Measurements from ENCODE around the gene PDZK1IP1.

PDZK1IP1 gene

DNA sequence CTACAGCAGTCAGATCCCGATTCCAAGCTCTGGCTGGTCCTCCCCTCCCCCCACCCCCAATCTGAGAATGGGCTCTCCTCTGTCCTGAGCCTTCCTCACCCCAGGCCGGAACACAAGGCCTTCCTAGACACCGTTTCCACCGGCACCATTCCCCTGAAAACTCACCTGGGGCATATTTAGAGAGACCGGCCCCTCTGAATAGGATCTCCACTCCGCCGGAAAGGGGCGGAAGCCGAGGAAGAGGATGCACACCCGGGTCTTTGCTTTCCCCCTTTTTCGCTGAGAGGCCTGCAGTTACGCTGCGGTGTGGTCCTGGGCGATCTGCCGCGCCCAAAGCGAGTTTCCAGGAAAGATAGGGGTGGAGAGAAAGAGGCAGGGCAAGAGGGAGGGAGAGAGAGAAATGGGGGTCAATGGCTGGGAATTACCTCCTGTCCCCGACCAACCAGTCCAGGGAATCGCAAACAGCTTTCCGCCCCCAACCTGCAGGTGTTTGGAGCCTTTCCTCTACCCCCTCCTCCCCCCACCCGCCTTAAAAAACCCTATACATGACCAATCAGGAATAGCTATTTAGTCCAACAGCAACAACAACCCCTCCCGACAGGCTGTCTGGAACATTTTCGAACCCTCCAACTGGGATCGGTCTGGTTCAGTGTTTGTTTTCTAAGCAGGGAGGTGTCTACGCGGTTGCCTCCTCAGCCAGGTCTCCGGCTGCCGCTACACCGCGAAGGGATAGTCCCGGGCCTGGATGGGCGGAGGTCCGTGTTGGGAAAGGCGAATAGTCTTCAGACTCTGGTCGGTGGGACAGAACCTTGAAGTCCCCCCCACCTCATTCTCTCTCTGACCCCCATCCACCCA, 39.4 kb upstream of the PDZK1IP1 start:
- Histone ChIP-seq H3K4me3 (replicated peaks; ENCODE audit: low read depth, low read length) (no peak overlapping the region), H3K27me3 (replicated peaks; ENCODE audit: control insufficient read depth, insufficient read depth, low read length) (peaks cover 8% of the 10 kb centered on the region), H3K36me3 (ENCODE audit: control insufficient read depth, insufficient read depth, low read length) (no peaks in the 10 kb centered on the region)
- DNase-seq (ENCODE audit: extremely low read depth, insufficient read length), result no peak
- TF ChIP-seq, protein P1, sequence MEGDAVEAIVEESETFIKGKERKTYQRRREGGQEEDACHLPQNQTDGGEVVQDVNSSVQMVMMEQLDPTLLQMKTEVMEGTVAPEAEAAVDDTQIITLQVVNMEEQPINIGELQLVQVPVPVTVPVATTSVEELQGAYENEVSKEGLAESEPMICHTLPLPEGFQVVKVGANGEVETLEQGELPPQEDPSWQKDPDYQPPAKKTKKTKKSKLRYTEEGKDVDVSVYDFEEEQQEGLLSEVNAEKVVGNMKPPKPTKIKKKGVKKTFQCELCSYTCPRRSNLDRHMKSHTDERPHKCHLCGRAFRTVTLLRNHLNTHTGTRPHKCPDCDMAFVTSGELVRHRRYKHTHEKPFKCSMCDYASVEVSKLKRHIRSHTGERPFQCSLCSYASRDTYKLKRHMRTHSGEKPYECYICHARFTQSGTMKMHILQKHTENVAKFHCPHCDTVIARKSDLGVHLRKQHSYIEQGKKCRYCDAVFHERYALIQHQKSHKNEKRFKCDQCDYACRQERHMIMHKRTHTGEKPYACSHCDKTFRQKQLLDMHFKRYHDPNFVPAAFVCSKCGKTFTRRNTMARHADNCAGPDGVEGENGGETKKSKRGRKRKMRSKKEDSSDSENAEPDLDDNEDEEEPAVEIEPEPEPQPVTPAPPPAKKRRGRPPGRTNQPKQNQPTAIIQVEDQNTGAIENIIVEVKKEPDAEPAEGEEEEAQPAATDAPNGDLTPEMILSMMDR (IDR thresholded peaks at IDR 0.05; ENCODE audit: insufficient read depth, low read length, poor library complexity, severe bottlenecking), result no peak

DNA sequence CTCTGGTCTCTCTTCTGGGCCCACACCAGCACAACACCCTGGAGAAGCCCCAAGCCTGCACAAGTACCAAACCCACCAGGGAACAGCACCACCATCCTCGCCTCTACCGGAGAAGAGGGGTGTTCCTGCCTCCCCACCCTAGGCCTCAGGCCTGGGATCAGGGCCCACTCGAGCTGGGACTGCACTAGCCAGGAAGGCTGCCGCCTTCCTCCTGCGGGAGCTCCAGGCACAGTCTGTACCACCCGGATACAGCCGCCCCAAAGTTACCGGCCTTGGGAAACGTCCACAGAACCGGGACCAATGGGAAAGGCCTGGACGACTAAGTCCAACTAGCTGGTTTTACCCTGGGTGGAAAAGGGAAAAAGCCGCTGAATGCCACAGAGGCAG, 38.8 kb upstream of the PDZK1IP1 start:
- H3K4me3 ChIP-seq (replicated peaks; ENCODE audit: low read depth, low read length), result no peak overlapping the region
- TF ChIP-seq, protein P1 (IDR thresholded peaks at IDR 0.05; ENCODE audit: insufficient read depth, low read length, poor library complexity, severe bottlenecking), result no peak
- H3K27me3 ChIP-seq (replicated peaks; ENCODE audit: control insufficient read depth, insufficient read depth, low read length), result peaks cover 8% of the 10 kb centered on the region
- H3K36me3 ChIP-seq (ENCODE audit: control insufficient read depth, insufficient read depth, low read length), result no peaks in the 10 kb centered on the region
- no peak for DNase-seq (ENCODE audit: extremely low read depth, insufficient read length)

DNA sequence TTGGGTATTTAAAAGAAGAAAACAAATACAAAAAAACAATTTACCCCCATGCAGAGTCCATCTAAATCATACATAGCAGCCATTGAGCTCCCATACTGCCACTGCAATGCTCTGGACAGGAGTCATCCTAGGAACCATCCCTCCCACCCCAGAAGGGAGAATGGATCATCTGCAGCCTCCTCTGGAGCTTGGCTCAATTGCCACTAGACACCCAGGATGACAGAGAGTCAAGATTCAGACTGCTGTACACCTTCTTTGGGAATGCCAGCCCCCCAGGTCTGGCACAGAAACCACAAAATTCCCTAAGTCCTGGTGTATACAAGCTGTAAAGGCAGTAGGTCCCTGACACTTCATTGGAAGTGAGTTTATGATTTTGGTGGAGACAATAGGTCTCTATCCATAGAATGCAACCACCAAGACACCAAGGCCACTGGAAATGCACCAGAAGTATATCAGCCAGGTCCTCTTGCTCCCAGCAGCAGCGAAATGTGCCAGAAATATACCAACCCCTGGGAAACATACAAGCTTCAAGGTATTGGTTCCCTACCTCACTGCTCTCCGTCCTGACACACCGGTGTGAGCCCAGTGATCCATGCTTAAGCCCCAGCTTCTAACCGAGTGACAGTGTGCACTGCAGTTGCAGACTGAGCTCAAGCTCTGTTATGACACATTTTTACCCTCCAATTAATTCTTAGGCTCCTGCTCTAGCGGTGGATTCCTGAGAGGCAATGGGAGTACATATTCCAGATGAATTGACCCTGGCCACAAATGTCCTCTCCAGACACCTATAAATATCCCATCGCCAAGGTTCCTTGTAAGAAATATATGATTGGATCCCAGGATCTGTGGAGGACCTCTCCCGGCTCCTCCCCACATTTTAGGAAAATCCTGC, 37.8 kb upstream of the PDZK1IP1 start:
- no peak for DNase-seq (ENCODE audit: extremely low read depth, insufficient read length)
- TF ChIP-seq, protein P1 (IDR thresholded peaks at IDR 0.05; ENCODE audit: insufficient read depth, low read length, poor library complexity, severe bottlenecking), result no peak
- H3K27me3 ChIP-seq (replicated peaks; ENCODE audit: control insufficient read depth, insufficient read depth, low read length), result peaks cover 8% of the 10 kb centered on the region
- no peak overlapping the region for H3K4me3 ChIP-seq (replicated peaks; ENCODE audit: low read depth, low read length)
- no peaks in the 10 kb centered on the region for H3K36me3 ChIP-seq (ENCODE audit: control insufficient read depth, insufficient read depth, low read length)

DNA sequence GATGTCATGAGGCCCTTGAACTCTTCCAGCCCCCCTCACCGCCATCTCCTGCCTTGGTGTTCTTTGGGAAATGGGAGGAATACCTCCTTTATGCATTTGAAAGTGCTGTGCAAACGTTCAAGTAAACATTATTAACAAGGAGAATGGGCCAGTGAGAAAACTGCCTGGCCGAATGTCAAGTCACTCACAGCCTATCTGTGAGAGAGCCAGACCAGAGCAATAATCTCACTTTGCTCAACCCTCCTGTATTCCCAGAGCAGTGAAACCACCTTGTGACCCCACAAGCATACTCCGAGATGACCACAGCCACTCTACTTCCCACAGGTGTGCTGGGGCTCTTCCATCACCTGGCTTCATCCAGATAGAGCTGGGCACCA, 37.0 kb upstream of the PDZK1IP1 start:
- Histone ChIP-seq H3K36me3 (ENCODE audit: control insufficient read depth, insufficient read depth, low read length) (no peaks in the 10 kb centered on the region), H3K4me3 (replicated peaks; ENCODE audit: low read depth, low read length) (no peak overlapping the region), H3K27me3 (replicated peaks; ENCODE audit: control insufficient read depth, insufficient read depth, low read length) (peaks cover 8% of the 10 kb centered on the region)
- no peak for DNase-seq (ENCODE audit: extremely low read depth, insufficient read length)
- TF ChIP-seq, protein P1 (IDR thresholded peaks at IDR 0.05; ENCODE audit: insufficient read depth, low read length, poor library complexity, severe bottlenecking), result no peak

DNA sequence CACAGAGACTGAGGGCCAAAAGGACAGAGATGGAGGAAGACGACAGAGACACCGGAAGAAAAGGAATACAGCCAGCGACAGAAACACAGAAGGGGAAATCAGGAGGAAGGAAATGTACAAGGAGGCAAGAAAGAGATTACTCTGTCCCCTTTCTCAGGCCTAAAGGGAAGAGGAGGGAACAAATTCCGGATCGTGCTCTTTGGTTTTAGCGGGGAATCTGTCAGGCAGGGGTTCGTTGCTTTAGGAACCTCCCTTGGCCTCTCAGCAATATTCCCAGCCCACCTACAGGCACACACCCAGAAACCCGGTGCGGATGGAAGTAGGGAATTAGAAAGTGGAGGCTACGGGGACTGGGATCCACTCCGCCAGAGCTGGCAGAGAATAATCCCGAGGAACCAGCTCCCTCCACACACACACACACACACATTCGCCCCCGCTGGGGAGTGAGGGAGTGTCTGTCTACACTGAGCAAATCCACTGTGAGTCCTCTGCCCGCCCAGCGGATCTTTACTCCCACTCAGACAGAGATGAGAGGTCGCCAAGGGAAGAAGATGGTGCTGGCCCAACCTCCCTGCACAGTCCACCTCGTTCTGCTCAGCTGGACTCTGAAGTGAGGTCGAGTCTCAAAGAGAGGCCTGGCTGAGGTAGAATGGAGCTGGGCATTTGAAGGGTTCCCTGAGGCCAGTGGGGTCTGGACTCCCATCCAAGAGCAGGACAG, 36.4 kb upstream of the PDZK1IP1 start:
- peaks cover 4% of the 10 kb centered on the region for H3K27me3 ChIP-seq (replicated peaks; ENCODE audit: control insufficient read depth, insufficient read depth, low read length)
- no peak for DNase-seq (ENCODE audit: extremely low read depth, insufficient read length)
- no peak overlapping the region for H3K4me3 ChIP-seq (replicated peaks; ENCODE audit: low read depth, low read length)
- TF ChIP-seq, protein P1 (IDR thresholded peaks at IDR 0.05; ENCODE audit: insufficient read depth, low read length, poor library complexity, severe bottlenecking), result no peak
- no peaks in the 10 kb centered on the region for H3K36me3 ChIP-seq (ENCODE audit: control insufficient read depth, insufficient read depth, low read length)
